Glutamatergic neuron (in vitro differentiated cells): Measurements from ENCODE around the gene FIBCD1. TPM values are rescaled to one million over a fixed set of nuclear protein-coding genes. Genes with fewer than 3 reads are reported as not detected.
"Not testable (repeated sequence)": the region's sequence is repeated elsewhere in the genome, so short reads cannot be mapped to it uniquely, and the experiment has no call there.

Source experiments
- DNase-seq: peaks from one replicate; pipeline ENCODE4 v3.0.0; 2022
- H3K27ac Mint-ChIP-seq: one replicate; pipeline ENCODE4 v1.8.0; 2020; ENCODE audit warnings: mild to moderate bottlenecking, mixed read lengths, inconsistent platforms; ENCODE audit not compliant: unreplicated experiment
- H3K27me3 Mint-ChIP-seq: one replicate; pipeline ENCODE4 v1.8.0; 2020; ENCODE audit warnings: mild to moderate bottlenecking, moderate library complexity, mixed read lengths, inconsistent platforms; ENCODE audit not compliant: unreplicated experiment
- H3K36me3 Mint-ChIP-seq: one replicate; pipeline ENCODE4 v1.8.0; 2020; ENCODE audit warnings: mild to moderate bottlenecking, mixed read lengths, inconsistent platforms; ENCODE audit not compliant: unreplicated experiment
- H3K4me1 Mint-ChIP-seq: one replicate; pipeline ENCODE4 v1.8.0; 2020; ENCODE audit warnings: mild to moderate bottlenecking, low read depth, mixed read lengths, inconsistent platforms; ENCODE audit not compliant: unreplicated experiment
- H3K4me3 Mint-ChIP-seq: one replicate; pipeline ENCODE4 v1.8.0; 2020; ENCODE audit warnings: mild to moderate bottlenecking, mixed read lengths, inconsistent platforms; ENCODE audit not compliant: unreplicated experiment
- H3K9me3 Mint-ChIP-seq: one replicate; pipeline ENCODE4 v1.8.0; 2020; ENCODE audit warnings: mild to moderate bottlenecking, moderate library complexity, mixed read lengths, inconsistent platforms; ENCODE audit not compliant: unreplicated experiment
- total RNA-seq: library from RNA; stranded (reverse); fragmentation: NEBNext Ultra II Directional; extraction: Animal tissue kit (Norgen Biotek cat#: 25700); gene quantifications from one replicate; pipeline ENCODE4 v1.2.1, GENCODE V29; 2021; ENCODE audit not compliant: unreplicated experiment
- TF ChIP-seq, protein P1 (sequence below): fragments of 200-600 bp; sonication (generic); IDR thresholded peaks from one replicate; pipeline ENCODE4 v1.5.0; 2021; ENCODE audit not compliant: partially characterized antibody, unreplicated experiment

FIBCD1 gene
- total RNA-seq, 1 donor from 2014 or later = not detected

GRCh38 chr9:130956636-130957450 is 17.8 kb upstream of the FIBCD1 start:
- Mint-ChIP-seq H3K36me3 (no peaks in the 10 kb centered on the region), H3K4me3 (peak overlapping the region; percentile 20), H3K9me3 (peaks cover 4% of the 10 kb centered on the region), H3K27me3 (no peaks in the 10 kb centered on the region), H3K4me1 (peaks cover 7% of the 10 kb centered on the region), H3K27ac (no peak overlapping the region)
- no peak for DNase-seq
- TF ChIP-seq, protein P1, sequence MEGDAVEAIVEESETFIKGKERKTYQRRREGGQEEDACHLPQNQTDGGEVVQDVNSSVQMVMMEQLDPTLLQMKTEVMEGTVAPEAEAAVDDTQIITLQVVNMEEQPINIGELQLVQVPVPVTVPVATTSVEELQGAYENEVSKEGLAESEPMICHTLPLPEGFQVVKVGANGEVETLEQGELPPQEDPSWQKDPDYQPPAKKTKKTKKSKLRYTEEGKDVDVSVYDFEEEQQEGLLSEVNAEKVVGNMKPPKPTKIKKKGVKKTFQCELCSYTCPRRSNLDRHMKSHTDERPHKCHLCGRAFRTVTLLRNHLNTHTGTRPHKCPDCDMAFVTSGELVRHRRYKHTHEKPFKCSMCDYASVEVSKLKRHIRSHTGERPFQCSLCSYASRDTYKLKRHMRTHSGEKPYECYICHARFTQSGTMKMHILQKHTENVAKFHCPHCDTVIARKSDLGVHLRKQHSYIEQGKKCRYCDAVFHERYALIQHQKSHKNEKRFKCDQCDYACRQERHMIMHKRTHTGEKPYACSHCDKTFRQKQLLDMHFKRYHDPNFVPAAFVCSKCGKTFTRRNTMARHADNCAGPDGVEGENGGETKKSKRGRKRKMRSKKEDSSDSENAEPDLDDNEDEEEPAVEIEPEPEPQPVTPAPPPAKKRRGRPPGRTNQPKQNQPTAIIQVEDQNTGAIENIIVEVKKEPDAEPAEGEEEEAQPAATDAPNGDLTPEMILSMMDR = no peak

DNA sequence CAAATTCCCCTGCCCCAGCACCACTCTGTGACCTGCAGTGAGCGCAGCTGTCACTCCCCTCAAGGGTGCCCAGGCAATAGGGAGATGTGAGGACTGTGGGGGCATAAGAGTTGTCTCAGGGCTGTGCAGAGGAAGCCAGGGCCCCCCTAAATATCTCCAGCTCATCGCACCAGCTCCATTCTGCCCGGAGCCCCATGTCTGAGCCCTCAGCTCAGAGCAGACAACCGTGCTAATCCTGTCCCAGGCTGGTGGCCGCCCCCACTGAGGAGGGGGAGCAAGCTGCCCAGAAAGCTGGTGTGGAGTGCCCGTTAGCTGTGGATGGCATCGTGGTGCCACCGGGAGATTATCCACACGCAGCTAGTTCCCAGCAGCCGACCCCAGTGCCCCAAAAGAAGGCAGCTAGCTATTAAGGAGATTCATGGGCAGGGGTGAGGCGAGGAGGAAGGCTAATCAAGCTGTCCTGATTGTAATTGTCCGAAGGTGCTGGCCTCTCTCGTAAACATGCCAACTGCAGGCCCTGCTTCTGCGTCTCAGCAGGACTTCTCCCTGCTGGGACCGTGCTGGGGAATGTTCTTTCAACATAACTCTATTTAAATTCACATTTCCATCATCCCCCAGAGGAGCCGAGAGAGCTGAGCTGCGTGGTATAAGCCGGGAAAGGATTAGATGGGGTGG is 17.0 kb upstream of the FIBCD1 start:
- H3K36me3 Mint-ChIP-seq = no peaks in the 10 kb centered on the region
- DNase-seq = no peak

DNA sequence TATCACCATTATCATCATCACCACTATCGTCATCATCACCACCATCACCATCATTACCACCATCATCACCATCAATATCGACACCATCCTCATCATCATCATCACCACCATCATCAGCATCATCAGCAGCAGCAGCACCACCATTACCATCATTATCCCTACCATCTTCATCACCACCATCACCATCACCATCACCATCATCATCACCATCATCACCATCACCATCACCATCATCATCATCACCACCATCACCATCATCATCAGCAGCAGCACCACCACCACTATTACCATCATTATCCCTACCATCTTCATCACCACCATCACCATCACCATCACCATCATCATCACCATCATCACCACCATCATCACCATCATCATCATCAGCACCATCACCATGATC is 15.9 kb upstream of the FIBCD1 start:
- H3K9me3 Mint-ChIP-seq, H3K27ac Mint-ChIP-seq, H3K27me3 Mint-ChIP-seq, H3K4me3 Mint-ChIP-seq, H3K36me3 Mint-ChIP-seq, H3K4me1 Mint-ChIP-seq, DNase-seq: not testable (repeated sequence)

More for the DNA sequence above, 17.0 kb upstream of the FIBCD1 start:
- no peak overlapping the region for H3K27ac Mint-ChIP-seq
- TF ChIP-seq, protein P1 = no peak
- H3K9me3 Mint-ChIP-seq = peaks cover 4% of the 10 kb centered on the region
- H3K4me1 Mint-ChIP-seq = peaks cover 7% of the 10 kb centered on the region
- H3K27me3 Mint-ChIP-seq = no peaks in the 10 kb centered on the region
- peak overlapping the region; percentile 20 for H3K4me3 Mint-ChIP-seq

GRCh38 chr9:130954317-130954716 is 15.3 kb upstream of the FIBCD1 start:
- Mint-ChIP-seq H3K4me1 (peaks cover 7% of the 10 kb centered on the region), H3K36me3 (no peaks in the 10 kb centered on the region), H3K9me3 (peaks cover 4% of the 10 kb centered on the region), H3K27ac (no peak overlapping the region), H3K4me3 (no peak overlapping the region), H3K27me3 (no peaks in the 10 kb centered on the region)
- DNase-seq = no peak
- TF ChIP-seq, protein P1 = no peak

DNA sequence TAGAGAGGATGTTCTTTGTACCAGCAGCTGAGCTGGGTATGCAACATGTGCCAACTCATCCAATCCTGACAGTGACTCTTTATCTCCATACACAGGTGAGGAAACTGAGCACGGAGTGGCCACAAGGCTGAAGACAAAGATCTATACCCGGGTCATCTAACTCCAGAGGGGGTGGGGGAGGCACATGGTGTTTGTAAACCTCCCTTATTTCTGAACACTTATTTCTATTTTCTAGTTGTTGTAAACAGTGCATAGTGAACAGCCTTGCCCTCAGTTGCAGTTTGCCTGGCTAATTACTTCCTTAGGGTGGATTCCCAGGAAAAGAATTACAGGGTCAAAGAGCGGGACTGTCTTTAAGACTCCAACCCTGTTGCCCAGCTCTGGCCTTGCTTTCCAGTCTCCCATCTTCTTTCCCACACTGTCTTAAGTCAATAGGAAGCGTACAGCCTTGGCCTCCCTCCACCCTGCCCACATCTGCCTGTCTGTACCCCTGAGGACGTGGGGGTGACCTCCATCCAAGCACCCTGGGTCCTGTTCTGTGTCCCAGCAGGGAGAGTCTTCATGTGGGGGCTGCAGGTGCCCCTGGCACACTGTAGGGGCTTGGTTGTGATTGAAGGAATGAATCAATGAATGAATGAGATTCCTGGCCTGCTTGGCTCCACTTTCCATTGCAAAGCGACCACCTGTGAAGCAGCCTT is 13.2 kb upstream of the FIBCD1 start:
- H3K27me3 Mint-ChIP-seq = no peaks in the 10 kb centered on the region
- DNase-seq = no peak
- no peak overlapping the region for H3K4me3 Mint-ChIP-seq
- TF ChIP-seq, protein P1 = no peak
- peaks cover 7% of the 10 kb centered on the region for H3K4me1 Mint-ChIP-seq
- peaks cover 2% of the 10 kb centered on the region for H3K9me3 Mint-ChIP-seq
- H3K36me3 Mint-ChIP-seq = no peaks in the 10 kb centered on the region
- no peak overlapping the region for H3K27ac Mint-ChIP-seq
